Hepatocyte (in vitro differentiated cells): ENCODE data around the gene PCCA. TPM values are rescaled to one million over a fixed set of nuclear protein-coding genes. Genes with fewer than 3 reads are reported as not detected.

Experiments used
- DNase-seq: peaks from one replicate; pipeline ENCODE4 v3.0.0-alpha.2; 2016; ENCODE audit warnings: low spot score
- H2AFZ ChIP-seq: fragments of 200-600 bp; sonication (generic); 2 replicates; pipeline ENCODE4 v1.6.0; 2016; ENCODE audit warnings: antibody characterized with exemption, mild to moderate bottlenecking
- H3K27ac ChIP-seq: fragments of 200-600 bp; sonication (generic); 2 replicates; pipeline ENCODE4 v1.5.1; 2016; ENCODE audit warnings: mild to moderate bottlenecking
- H3K27me3 ChIP-seq: fragments of 200-600 bp; sonication (generic); 2 replicates; pipeline ENCODE4 v1.6.1; 2016
- H3K36me3 ChIP-seq: fragments of 200-600 bp; sonication (generic); replicated peaks from 2 replicates; pipeline ENCODE4 v1.5.1; 2016; ENCODE audit warnings: low read depth; ENCODE audit not compliant: insufficient read depth
- H3K4me1 ChIP-seq: fragments of 200-600 bp; sonication (generic); 2 replicates; pipeline ENCODE4 v1.5.1; 2016; ENCODE audit warnings: mild to moderate bottlenecking, moderate library complexity; ENCODE audit not compliant: insufficient read depth
- H3K4me2 ChIP-seq: fragments of 200-600 bp; sonication (generic); 2 replicates; pipeline ENCODE4 v1.6.0; 2016
- H3K4me3 ChIP-seq: fragments of 200-600 bp; sonication (generic); 2 replicates; pipeline ENCODE4 v1.5.1; 2016; ENCODE audit warnings: mild to moderate bottlenecking
- H3K79me2 ChIP-seq: fragments of 200-600 bp; sonication (generic); 2 replicates; pipeline ENCODE4 v1.6.0; 2017; ENCODE audit warnings: mild to moderate bottlenecking
- H3K9me2 ChIP-seq: fragments of 200-600 bp; sonication (generic); replicated peaks from 2 replicates; pipeline ENCODE4 v1.6.0; 2017; ENCODE audit warnings: mild to moderate bottlenecking; ENCODE audit not compliant: insufficient read depth
- H3K9me3 ChIP-seq: fragments of 200-600 bp; sonication (generic); 2 replicates; pipeline ENCODE4 v1.5.1; 2016; ENCODE audit warnings: low read depth, mild to moderate bottlenecking
- H4K20me1 ChIP-seq: fragments of 200-600 bp; sonication (generic); 2 replicates; pipeline ENCODE4 v1.6.0; 2016; ENCODE audit warnings: mild to moderate bottlenecking; ENCODE audit not compliant: insufficient read depth, poor library complexity, severe bottlenecking
- EZH2 ChIP-seq: fragments of 200-600 bp; sonication (generic); IDR thresholded peaks from 2 replicates; pipeline ENCODE4 v1.6.1; 2016; ENCODE audit warnings: antibody characterized with exemption, mild to moderate bottlenecking, borderline replicate concordance
- EZH2phosphoT487 ChIP-seq: fragments of 200-600 bp; sonication (generic); IDR thresholded peaks from one replicate; pipeline ENCODE4 v1.6.1; 2018; ENCODE audit warnings: antibody characterized with exemption, mild to moderate bottlenecking, low read depth, moderate library complexity; ENCODE audit not compliant: unreplicated experiment, severe bottlenecking
- WGBS: methylation state at CpG from one replicate; pipeline ENCODE4 v1.1.6; 2016; ENCODE audit warnings: low lambda C conversion rate; ENCODE audit errors: missing lambda C conversion rate; 5-methylcytosine and 5-hydroxymethylcytosine counted together
- polyA plus RNA-seq: library from polyadenylated mRNA; unstranded; fragments of >200 nt; fragmentation: Nextera tagmentation; extraction: Ambion mirVana; gene quantifications from 2 replicates; pipeline ENCODE4 v1.2.1, GENCODE V29; 2016
- total RNA-seq: library from RNA; depleted of rRNA; stranded (reverse); fragments of >200 nt; gene quantifications from 2 replicates; pipeline ENCODE4 v1.2.3, GENCODE V29; 2014
- TF ChIP-seq, protein P1 (sequence below): fragments of 200-600 bp; sonication (generic); IDR thresholded peaks from 2 replicates; pipeline ENCODE4 v1.5.1; 2016; ENCODE audit warnings: antibody characterized with exemption, mild to moderate bottlenecking; ENCODE audit not compliant: poor library complexity

The PCCA gene
- total and polyA plus RNA-seq, 2 experiments from 2014 or later, result 23.6 to 28.2 TPM

DNA sequence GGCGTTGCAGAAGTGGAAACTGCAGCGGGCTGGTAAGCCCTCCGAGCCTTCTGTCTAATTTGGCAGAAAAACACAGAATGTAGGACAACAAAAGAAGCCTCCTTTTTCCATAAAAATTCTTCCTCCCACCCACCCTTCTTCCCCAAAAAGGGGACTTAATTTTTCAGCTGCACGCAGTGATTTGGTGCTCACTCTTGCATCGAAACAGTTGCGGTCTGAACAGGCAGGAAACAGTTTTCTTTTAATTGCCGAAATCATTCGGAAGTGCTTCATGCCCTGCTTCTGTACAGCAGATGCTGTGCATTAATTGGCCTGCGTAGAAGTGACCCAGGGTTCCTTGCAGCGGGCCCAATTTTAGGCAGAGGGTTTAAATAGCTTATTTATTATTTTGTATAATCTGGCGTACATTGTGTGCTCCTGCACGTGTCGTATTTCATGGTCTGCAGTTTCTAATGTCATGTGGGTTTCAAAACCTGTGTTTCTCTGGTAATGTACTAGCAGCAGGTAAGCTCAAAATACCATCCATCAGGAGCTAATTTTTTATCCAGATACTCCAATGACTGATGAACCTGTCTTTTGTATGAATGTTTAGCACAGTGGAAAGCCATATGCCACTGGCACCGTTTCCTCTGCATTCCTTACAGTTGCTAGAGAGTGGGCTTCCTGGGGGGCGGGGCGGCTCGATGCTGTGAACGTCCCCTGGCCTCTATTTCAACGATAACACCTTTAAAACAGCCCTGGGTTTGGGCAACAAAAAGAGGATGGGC, 433.1 kb downstream of the PCCA start:
- DNase-seq, result no peak
- Histone ChIP-seq H3K79me2 (no peaks in the 10 kb centered on the region), H3K36me3 (no peaks in the 10 kb centered on the region), H3K9me3 (no peaks in the 10 kb centered on the region), H3K4me1 (peaks cover 9% of the 10 kb centered on the region), H4K20me1 (no peaks in the 10 kb centered on the region), H3K9me2 (no peaks in the 10 kb centered on the region), H3K4me3 (no peak overlapping the region), H3K27me3 (no peaks in the 10 kb centered on the region), H3K4me2 (no peak overlapping the region), H2AFZ (no peak overlapping the region), H3K27ac (no peak overlapping the region)
- TF ChIP-seq, protein P1, sequence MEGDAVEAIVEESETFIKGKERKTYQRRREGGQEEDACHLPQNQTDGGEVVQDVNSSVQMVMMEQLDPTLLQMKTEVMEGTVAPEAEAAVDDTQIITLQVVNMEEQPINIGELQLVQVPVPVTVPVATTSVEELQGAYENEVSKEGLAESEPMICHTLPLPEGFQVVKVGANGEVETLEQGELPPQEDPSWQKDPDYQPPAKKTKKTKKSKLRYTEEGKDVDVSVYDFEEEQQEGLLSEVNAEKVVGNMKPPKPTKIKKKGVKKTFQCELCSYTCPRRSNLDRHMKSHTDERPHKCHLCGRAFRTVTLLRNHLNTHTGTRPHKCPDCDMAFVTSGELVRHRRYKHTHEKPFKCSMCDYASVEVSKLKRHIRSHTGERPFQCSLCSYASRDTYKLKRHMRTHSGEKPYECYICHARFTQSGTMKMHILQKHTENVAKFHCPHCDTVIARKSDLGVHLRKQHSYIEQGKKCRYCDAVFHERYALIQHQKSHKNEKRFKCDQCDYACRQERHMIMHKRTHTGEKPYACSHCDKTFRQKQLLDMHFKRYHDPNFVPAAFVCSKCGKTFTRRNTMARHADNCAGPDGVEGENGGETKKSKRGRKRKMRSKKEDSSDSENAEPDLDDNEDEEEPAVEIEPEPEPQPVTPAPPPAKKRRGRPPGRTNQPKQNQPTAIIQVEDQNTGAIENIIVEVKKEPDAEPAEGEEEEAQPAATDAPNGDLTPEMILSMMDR, result no peak
- TF ChIP-seq EZH2phosphoT487 (no peak), EZH2 (no peak)
- WGBS, result 87% methylated on average over 19 of the region's 19 CpGs

DNA sequence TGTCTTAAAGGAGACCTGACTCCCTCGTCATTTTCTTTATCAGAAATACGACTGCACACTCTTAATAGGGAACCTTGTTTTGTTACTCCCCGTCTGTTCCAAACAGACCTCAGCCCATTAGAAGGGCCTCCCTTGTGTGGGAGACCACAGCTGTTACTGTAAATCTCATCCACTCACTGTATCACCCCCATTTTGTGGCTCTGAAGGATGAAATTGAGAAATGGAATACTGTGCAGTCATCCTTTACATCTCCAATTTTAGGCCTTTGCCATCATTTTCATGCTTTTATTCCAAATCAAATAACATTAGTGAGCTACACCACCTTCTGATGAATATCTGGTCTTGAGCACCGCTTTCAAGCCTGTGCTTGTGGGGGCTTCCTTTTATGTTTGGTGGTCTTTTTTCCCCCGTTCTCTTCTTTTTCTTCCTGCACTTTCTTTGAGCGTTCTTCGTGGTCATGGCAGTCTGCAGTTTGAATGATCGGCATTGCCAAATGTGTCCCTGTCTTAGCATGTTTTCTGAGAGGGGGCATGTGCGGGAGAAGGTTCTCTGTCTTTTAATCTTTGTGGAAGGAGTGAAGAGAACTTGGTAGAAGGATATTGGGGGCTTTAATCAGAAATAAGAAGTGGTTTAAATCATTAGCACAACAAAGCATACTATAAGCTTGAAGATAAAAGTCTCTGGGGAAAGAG, 433.9 kb downstream of the PCCA start:
- Histone ChIP-seq H3K4me3 (no peak overlapping the region), H2AFZ (no peak overlapping the region), H3K79me2 (no peaks in the 10 kb centered on the region), H3K9me2 (no peaks in the 10 kb centered on the region), H3K27me3 (no peaks in the 10 kb centered on the region), H3K27ac (no peak overlapping the region), H3K9me3 (no peaks in the 10 kb centered on the region), H4K20me1 (no peaks in the 10 kb centered on the region), H3K4me1 (peaks cover 4% of the 10 kb centered on the region), H3K36me3 (no peaks in the 10 kb centered on the region), H3K4me2 (no peak overlapping the region)
- 97% methylated on average over 9 of the region's 9 CpGs for WGBS
- DNase-seq, result no peak
- TF ChIP-seq, protein P1, result no peak
- TF ChIP-seq EZH2 (no peak), EZH2phosphoT487 (no peak)

DNA sequence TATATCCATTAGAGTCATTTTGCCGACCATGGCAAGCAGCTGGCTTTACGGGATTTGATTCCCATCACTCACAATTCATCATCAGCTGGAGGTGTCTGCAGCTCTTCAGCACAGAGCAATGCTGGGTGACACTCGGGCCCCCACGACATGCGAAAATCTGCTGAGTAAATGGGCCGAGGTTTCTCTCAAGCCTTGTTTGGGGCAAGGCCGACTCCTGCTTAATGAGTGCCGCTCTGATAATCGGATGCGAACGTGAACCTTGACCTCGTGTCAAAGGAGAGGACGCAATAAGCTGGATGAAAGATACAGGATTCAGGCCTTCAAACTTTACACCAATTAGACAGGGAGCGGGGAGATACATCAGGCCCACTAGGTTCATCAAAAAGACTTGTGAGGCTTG, 434.5 kb downstream of the PCCA start:
- H3K9me2 ChIP-seq, result no peaks in the 10 kb centered on the region
- no peaks in the 10 kb centered on the region for H4K20me1 ChIP-seq
- DNase-seq, result no peak
- no peaks in the 10 kb centered on the region for H3K4me1 ChIP-seq
- H3K4me3 ChIP-seq, result no peak overlapping the region
- no peak overlapping the region for H3K27ac ChIP-seq
- no peaks in the 10 kb centered on the region for H3K9me3 ChIP-seq
- WGBS, result 94% methylated on average over 14 of the region's 14 CpGs
- no peaks in the 10 kb centered on the region for H3K27me3 ChIP-seq
- TF ChIP-seq, protein P1, result no peak
- TF ChIP-seq EZH2 (no peak), EZH2phosphoT487 (no peak)
- H3K36me3 ChIP-seq, result no peaks in the 10 kb centered on the region
- no peak overlapping the region for H2AFZ ChIP-seq
- H3K79me2 ChIP-seq, result no peaks in the 10 kb centered on the region
- H3K4me2 ChIP-seq, result no peak overlapping the region
